Glutamatergic neuron (in vitro differentiated cells): ENCODE results near the gene CELF2. TPM values are rescaled to one million over a fixed set of nuclear protein-coding genes. Genes with fewer than 3 reads are reported as not detected.
A peak's percentile ranks its signal among the peaks of the same experiment; 100 is the strongest.

Experiments used
- DNase-seq: peaks from one replicate; pipeline ENCODE4 v3.0.0; 2022
- H3K27ac Mint-ChIP-seq: one replicate; pipeline ENCODE4 v1.8.0; 2020; ENCODE audit warnings: mild to moderate bottlenecking, mixed read lengths, inconsistent platforms; ENCODE audit not compliant: unreplicated experiment
- H3K27me3 Mint-ChIP-seq: one replicate; pipeline ENCODE4 v1.8.0; 2020; ENCODE audit warnings: mild to moderate bottlenecking, moderate library complexity, mixed read lengths, inconsistent platforms; ENCODE audit not compliant: unreplicated experiment
- H3K36me3 Mint-ChIP-seq: one replicate; pipeline ENCODE4 v1.8.0; 2020; ENCODE audit warnings: mild to moderate bottlenecking, mixed read lengths, inconsistent platforms; ENCODE audit not compliant: unreplicated experiment
- H3K4me1 Mint-ChIP-seq: one replicate; pipeline ENCODE4 v1.8.0; 2020; ENCODE audit warnings: mild to moderate bottlenecking, low read depth, mixed read lengths, inconsistent platforms; ENCODE audit not compliant: unreplicated experiment
- H3K4me3 Mint-ChIP-seq: one replicate; pipeline ENCODE4 v1.8.0; 2020; ENCODE audit warnings: mild to moderate bottlenecking, mixed read lengths, inconsistent platforms; ENCODE audit not compliant: unreplicated experiment
- H3K9me3 Mint-ChIP-seq: one replicate; pipeline ENCODE4 v1.8.0; 2020; ENCODE audit warnings: mild to moderate bottlenecking, moderate library complexity, mixed read lengths, inconsistent platforms; ENCODE audit not compliant: unreplicated experiment
- CTCF ChIP-seq: fragments of 200-600 bp; sonication (generic); IDR thresholded peaks from one replicate; pipeline ENCODE4 v1.5.0; 2021; ENCODE audit not compliant: partially characterized antibody, unreplicated experiment
- total RNA-seq: library from RNA; stranded (reverse); fragmentation: NEBNext Ultra II Directional; extraction: Animal tissue kit (Norgen Biotek cat#: 25700); gene quantifications from one replicate; pipeline ENCODE4 v1.2.1, GENCODE V29; 2021; ENCODE audit not compliant: unreplicated experiment

CELF2 gene
- total RNA-seq, 1 donor from 2014 or later: 47.4 TPM

- no peak for TF ChIP-seq CTCF
- Mint-ChIP-seq H3K27me3 (peaks cover 6% of the 10 kb centered on the region), H3K4me3 (no peak overlapping the region), H3K27ac (no peak overlapping the region), H3K4me1 (peaks cover 46% of the 10 kb centered on the region), H3K36me3 (no peaks in the 10 kb centered on the region), H3K9me3 (peaks cover 4% of the 10 kb centered on the region)
- DNase-seq: no peak
These were observed 282.4 kb downstream of the CELF2 start for GRCh38 chr10:11300026-11300425.

- H3K27ac Mint-ChIP-seq: no peak overlapping the region
- H3K36me3 Mint-ChIP-seq: no peaks in the 10 kb centered on the region
- no peak for DNase-seq
- H3K27me3 Mint-ChIP-seq: peaks cover 6% of the 10 kb centered on the region
- no peak overlapping the region for H3K4me3 Mint-ChIP-seq
- peaks cover 46% of the 10 kb centered on the region for H3K4me1 Mint-ChIP-seq
- TF ChIP-seq CTCF: no peak
- H3K9me3 Mint-ChIP-seq: peaks cover 4% of the 10 kb centered on the region
These were observed 282.9 kb downstream of the CELF2 start for GRCh38 chr10:11300563-11300962.

DNA sequence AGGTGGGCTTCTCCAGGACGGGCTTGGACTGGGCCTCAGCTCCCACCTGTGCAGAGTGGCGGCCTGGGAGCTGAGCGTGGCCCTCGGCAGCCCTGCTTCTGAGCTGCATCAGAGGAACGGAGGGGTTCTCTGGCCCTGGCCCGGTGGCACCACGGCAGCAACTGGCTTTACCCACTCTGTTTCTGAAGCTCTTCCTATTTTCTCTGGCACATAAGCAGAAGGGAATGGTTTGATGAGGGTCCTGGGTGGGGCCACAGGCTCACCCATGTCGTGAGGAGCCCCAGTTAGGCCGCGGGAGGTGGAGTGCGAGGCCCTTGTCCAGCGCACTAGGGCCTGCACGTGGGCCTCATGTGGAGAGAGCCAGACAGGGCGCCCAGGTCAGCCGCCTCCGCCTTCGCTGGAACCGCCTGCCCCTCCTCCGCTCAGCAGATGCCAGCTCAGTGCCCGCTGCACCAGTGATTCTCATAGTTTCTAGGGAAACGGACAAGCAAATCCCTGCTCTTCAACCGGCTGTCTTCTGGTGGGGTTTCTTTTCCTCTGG, 284.0 kb downstream of the CELF2 start:
- H3K4me3 Mint-ChIP-seq: no peak overlapping the region
- TF ChIP-seq CTCF: no peak
- peaks cover 43% of the 10 kb centered on the region for H3K4me1 Mint-ChIP-seq
- no peaks in the 10 kb centered on the region for H3K36me3 Mint-ChIP-seq
- DNase-seq: no peak
- H3K27ac Mint-ChIP-seq: no peak overlapping the region
- H3K9me3 Mint-ChIP-seq: peaks cover 4% of the 10 kb centered on the region
- peaks cover 6% of the 10 kb centered on the region for H3K27me3 Mint-ChIP-seq

DNA sequence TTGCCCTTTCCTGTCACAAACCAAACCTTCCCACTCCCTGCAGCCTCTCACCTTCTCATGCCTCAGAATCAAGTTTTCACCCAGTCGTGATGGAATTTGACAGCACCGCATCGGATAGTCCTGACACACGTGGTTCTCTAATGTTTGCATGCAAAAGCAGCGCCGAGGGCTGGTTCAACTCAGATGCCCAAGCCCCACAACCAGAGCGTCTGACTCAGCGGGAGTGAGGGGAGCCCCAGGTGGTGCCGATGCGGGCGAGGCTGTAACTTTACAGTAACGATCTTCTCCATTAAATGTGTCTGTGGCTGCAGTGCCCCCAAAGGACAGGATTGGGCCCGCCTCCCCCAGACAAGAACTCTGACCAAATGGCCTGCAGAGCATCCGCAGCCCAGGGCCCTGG, 284.5 kb downstream of the CELF2 start:
- Mint-ChIP-seq H3K27me3 (peaks cover 2% of the 10 kb centered on the region), H3K4me1 (peaks cover 39% of the 10 kb centered on the region), H3K4me3 (peak overlapping the region; percentile 66), H3K9me3 (peaks cover 6% of the 10 kb centered on the region), H3K36me3 (peaks cover 4% of the 10 kb centered on the region), H3K27ac (peak overlapping the region; percentile 89)
- DNase-seq: peak; percentile 41
- no peak for TF ChIP-seq CTCF

- peak overlapping the region; percentile 89 for H3K27ac Mint-ChIP-seq
- no peak for TF ChIP-seq CTCF
- peak overlapping the region; percentile 13 for H3K4me3 Mint-ChIP-seq
- peaks cover 2% of the 10 kb centered on the region for H3K27me3 Mint-ChIP-seq
- no peak for DNase-seq
- peaks cover 6% of the 10 kb centered on the region for H3K9me3 Mint-ChIP-seq
- peaks cover 17% of the 10 kb centered on the region for H3K36me3 Mint-ChIP-seq
- peaks cover 37% of the 10 kb centered on the region for H3K4me1 Mint-ChIP-seq
These were observed 285.9 kb downstream of the CELF2 start for GRCh38 chr10:11303361-11304170.
